Endothelial cell (in vitro differentiated cells): ENCODE results near the gene ISLR2. TPM values are rescaled to one million over a fixed set of nuclear protein-coding genes. Genes with fewer than 3 reads are reported as not detected.

Source experiments
- DNase-seq: peaks from one replicate; pipeline ENCODE4 v3.0.0; 2021; ENCODE audit warnings: low spot score
- H3K27ac Mint-ChIP-seq: one replicate; pipeline ENCODE4 v1.8.0; 2021; ENCODE audit warnings: mixed read lengths, inconsistent platforms; ENCODE audit not compliant: unreplicated experiment
- H3K27me3 Mint-ChIP-seq: one replicate; pipeline ENCODE4 v1.8.0; 2021; ENCODE audit warnings: mild to moderate bottlenecking, moderate library complexity, mixed read lengths, inconsistent platforms; ENCODE audit not compliant: unreplicated experiment
- H3K36me3 Mint-ChIP-seq: one replicate; pipeline ENCODE4 v1.8.0; 2021; ENCODE audit warnings: mild to moderate bottlenecking, low read depth, mixed read lengths, inconsistent platforms; ENCODE audit not compliant: unreplicated experiment
- H3K4me1 Mint-ChIP-seq: one replicate; pipeline ENCODE4 v1.8.0; 2021; ENCODE audit warnings: mild to moderate bottlenecking, mixed read lengths, inconsistent platforms; ENCODE audit not compliant: unreplicated experiment
- H3K4me3 Mint-ChIP-seq: one replicate; pipeline ENCODE4 v1.8.0; 2021; ENCODE audit warnings: mild to moderate bottlenecking, mixed read lengths, inconsistent platforms; ENCODE audit not compliant: unreplicated experiment
- H3K9me3 Mint-ChIP-seq: one replicate; pipeline ENCODE4 v1.8.0; 2021; ENCODE audit warnings: mixed read lengths, inconsistent platforms; ENCODE audit not compliant: unreplicated experiment
- CTCF ChIP-seq: fragments of 200-600 bp; sonication (generic); IDR thresholded peaks from one replicate; pipeline ENCODE4 v1.5.0; 2021; ENCODE audit warnings: antibody characterized with exemption; ENCODE audit not compliant: unreplicated experiment
- total RNA-seq: library from RNA; stranded (reverse); fragmentation: NEBNext Ultra II Directional; extraction: Animal tissue kit (Norgen Biotek cat#: 25700); gene quantifications from one replicate; pipeline ENCODE4 v1.2.1, GENCODE V29; 2021; ENCODE audit not compliant: unreplicated experiment

Gene ISLR2
- total RNA-seq, 1 donor from 2014 or later, result 0.21 TPM

GRCh38 chr15:74174958-74175253, 44.5 kb downstream of the ISLR2 start:
- no peak for TF ChIP-seq CTCF
- H3K27ac Mint-ChIP-seq, result no peak overlapping the region
- no peak overlapping the region for H3K4me3 Mint-ChIP-seq
- H3K36me3 Mint-ChIP-seq, result peaks cover 3% of the 10 kb centered on the region
- H3K9me3 Mint-ChIP-seq, result no peaks in the 10 kb centered on the region
- H3K4me1 Mint-ChIP-seq, result peaks cover 9% of the 10 kb centered on the region
- DNase-seq, result no peak
- peaks cover 10% of the 10 kb centered on the region for H3K27me3 Mint-ChIP-seq

- DNase-seq, result no peak
- TF ChIP-seq CTCF, result no peak
- Mint-ChIP-seq H3K4me3 (no peak overlapping the region), H3K27ac (no peak overlapping the region), H3K4me1 (peaks cover 8% of the 10 kb centered on the region), H3K36me3 (no peaks in the 10 kb centered on the region), H3K9me3 (no peaks in the 10 kb centered on the region), H3K27me3 (peaks cover 10% of the 10 kb centered on the region)
Measured at GRCh38 chr15:74175271-74176191, 45.1 kb downstream of the ISLR2 start.

GRCh38 chr15:74176262-74177214, 46.2 kb downstream of the ISLR2 start:
- peaks cover 8% of the 10 kb centered on the region for H3K4me1 Mint-ChIP-seq
- no peaks in the 10 kb centered on the region for H3K9me3 Mint-ChIP-seq
- DNase-seq, result no peak
- H3K27me3 Mint-ChIP-seq, result peaks cover 12% of the 10 kb centered on the region
- no peak overlapping the region for H3K27ac Mint-ChIP-seq
- no peaks in the 10 kb centered on the region for H3K36me3 Mint-ChIP-seq
- no peak overlapping the region for H3K4me3 Mint-ChIP-seq
- TF ChIP-seq CTCF, result no peak

GRCh38 chr15:74178326-74179100, 48.1 kb downstream of the ISLR2 start:
- Mint-ChIP-seq H3K4me1 (peaks cover 3% of the 10 kb centered on the region), H3K27me3 (peaks cover 9% of the 10 kb centered on the region), H3K36me3 (no peaks in the 10 kb centered on the region), H3K9me3 (no peaks in the 10 kb centered on the region), H3K4me3 (no peak overlapping the region), H3K27ac (no peak overlapping the region)
- no peak for TF ChIP-seq CTCF
- no peak for DNase-seq
